Tibial nerve (tissue), 4 donors: ENCODE measurements around the gene TMEM63A.

Experiments used
- EP300 ChIP-seq, 2 donors: sonication (generic); formaldehyde crosslinking; IDR thresholded peaks; one replicate each; pipeline ENCODE4 v1.6.1; 2017; ENCODE audit warnings: antibody characterized with exemption in 2 of 2, mild to moderate bottlenecking in 1 of 2
- POLR2A ChIP-seq, 2 donors: fragments of 450-650 bp; IDR thresholded peaks; one replicate each; pipeline ENCODE4 v1.6.1; 2017; ENCODE audit warnings: antibody characterized with exemption in 2 of 2, mild to moderate bottlenecking in 2 of 2, moderate library complexity in 2 of 2
- TF ChIP-seq, protein P1 (sequence below), 5 experiments: fragments of 200-600 bp in 3 of 5; fragments of 450-650 bp in 2 of 5; sonication (generic) in 3 of 5; IDR thresholded peaks; one replicate each; pipeline ENCODE4 v1.5.1; 2016 to 2019; ENCODE audit warnings: antibody characterized with exemption in 5 of 5, mild to moderate bottlenecking in 3 of 5, moderate library complexity in 2 of 5

DNA sequence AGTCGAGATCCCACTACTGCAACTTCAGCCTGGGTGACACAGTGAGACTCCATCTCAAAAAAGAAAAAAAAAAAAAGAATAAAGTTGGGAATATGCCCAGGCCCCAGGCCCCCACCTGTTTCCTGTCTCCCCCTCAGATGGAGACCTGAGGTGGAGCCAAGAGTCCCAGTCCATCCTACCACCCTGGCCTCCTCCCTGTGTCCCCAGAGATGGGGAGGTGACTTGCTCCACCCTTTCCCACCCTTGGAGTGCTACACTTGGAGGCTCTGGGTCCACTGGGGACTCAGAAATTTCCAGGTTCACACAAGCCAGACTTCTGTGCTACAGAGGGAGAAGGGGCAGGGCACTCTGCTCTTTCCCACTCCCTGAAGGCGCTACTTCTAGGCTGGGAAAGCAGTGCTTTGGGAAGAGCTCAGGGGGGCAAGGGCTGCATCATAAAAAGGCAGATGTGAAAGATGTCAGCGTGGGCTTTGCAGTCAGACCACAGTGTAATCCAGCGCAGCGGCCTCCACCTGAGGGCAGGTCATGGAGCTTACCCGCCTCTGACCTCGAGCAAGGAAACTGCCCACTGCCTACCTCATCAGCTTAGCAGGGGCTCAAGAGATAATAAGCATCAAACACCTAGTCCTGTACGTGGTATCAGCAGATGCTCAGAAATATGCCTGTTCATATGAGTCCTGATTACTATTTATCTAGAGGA lies 13.4 kb downstream of the TMEM63A start:
- TF ChIP-seq, protein P1, sequence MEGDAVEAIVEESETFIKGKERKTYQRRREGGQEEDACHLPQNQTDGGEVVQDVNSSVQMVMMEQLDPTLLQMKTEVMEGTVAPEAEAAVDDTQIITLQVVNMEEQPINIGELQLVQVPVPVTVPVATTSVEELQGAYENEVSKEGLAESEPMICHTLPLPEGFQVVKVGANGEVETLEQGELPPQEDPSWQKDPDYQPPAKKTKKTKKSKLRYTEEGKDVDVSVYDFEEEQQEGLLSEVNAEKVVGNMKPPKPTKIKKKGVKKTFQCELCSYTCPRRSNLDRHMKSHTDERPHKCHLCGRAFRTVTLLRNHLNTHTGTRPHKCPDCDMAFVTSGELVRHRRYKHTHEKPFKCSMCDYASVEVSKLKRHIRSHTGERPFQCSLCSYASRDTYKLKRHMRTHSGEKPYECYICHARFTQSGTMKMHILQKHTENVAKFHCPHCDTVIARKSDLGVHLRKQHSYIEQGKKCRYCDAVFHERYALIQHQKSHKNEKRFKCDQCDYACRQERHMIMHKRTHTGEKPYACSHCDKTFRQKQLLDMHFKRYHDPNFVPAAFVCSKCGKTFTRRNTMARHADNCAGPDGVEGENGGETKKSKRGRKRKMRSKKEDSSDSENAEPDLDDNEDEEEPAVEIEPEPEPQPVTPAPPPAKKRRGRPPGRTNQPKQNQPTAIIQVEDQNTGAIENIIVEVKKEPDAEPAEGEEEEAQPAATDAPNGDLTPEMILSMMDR (IDR thresholded peaks at IDR 0.05) = no peak
- no peak for TF ChIP-seq POLR2A (IDR thresholded peaks at IDR 0.05)
- TF ChIP-seq EP300 (IDR thresholded peaks at IDR 0.05) = no peak
